HG03571 (cell line): ENCODE measurements around the gene TOP2B.

Experiments
- ATAC-seq: cut with Tn5 transposase; IDR thresholded peaks from one replicate; pipeline ENCODE4 v1.9.1; 2021; ENCODE audit not compliant: unreplicated experiment

Gene TOP2B

GRCh38 chr3:25677121-25677520 is 12.4 kb upstream of the TOP2B start:
- ATAC-seq, result no peak

- no peak for ATAC-seq
Observed at GRCh38 chr3:25674670-25675069, 10.0 kb upstream of the TOP2B start.

- no peak for ATAC-seq
Observed at GRCh38 chr3:25673738-25674298, 9.1 kb upstream of the TOP2B start.

GRCh38 chr3:25665315-25666280 is 891 bp upstream of the TOP2B start:
- peak; percentile 29 for ATAC-seq

GRCh38 chr3:25663869-25664811 is 567 bp downstream of the TOP2B start:
- ATAC-seq, result peak; percentile 18

GRCh38 chr3:25663347-25663868 is 1.3 kb downstream of the TOP2B start:
- ATAC-seq, result no peak

GRCh38 chr3:25662736-25663320 is 1.9 kb downstream of the TOP2B start:
- no peak for ATAC-seq

- ATAC-seq, result no peak
Observed at GRCh38 chr3:25661694-25662437, 2.8 kb downstream of the TOP2B start.

- no peak for ATAC-seq
Observed at GRCh38 chr3:25658836-25659235, 5.9 kb downstream of the TOP2B start.

- ATAC-seq, result no peak
Observed at GRCh38 chr3:25657293-25657692, 7.4 kb downstream of the TOP2B start.

GRCh38 chr3:25655659-25656058 is 9.0 kb downstream of the TOP2B start:
- no peak for ATAC-seq

GRCh38 chr3:25654576-25654975 is 10.1 kb downstream of the TOP2B start:
- ATAC-seq, result no peak

GRCh38 chr3:25653322-25653721 is 11.4 kb downstream of the TOP2B start:
- no peak for ATAC-seq

GRCh38 chr3:25652921-25653320 is 11.8 kb downstream of the TOP2B start:
- no peak for ATAC-seq

- no peak for ATAC-seq
Observed at GRCh38 chr3:25648925-25649830, 15.5 kb downstream of the TOP2B start.

- ATAC-seq, result peak; percentile 93
Observed at GRCh38 chr3:25648107-25648535, 16.6 kb downstream of the TOP2B start.

- ATAC-seq, result no peak
Observed at GRCh38 chr3:25635038-25635437, 29.7 kb downstream of the TOP2B start.

GRCh38 chr3:25633919-25634318 is 30.8 kb downstream of the TOP2B start:
- ATAC-seq, result no peak

- no peak for ATAC-seq
Observed at GRCh38 chr3:25631989-25632388, 32.7 kb downstream of the TOP2B start.
